ENCODE measurements around the gene SIGLEC1. TPM values are rescaled to one million over a fixed set of nuclear protein-coding genes. Genes with fewer than 3 reads are reported as not detected.

The SIGLEC1 gene
- total RNA-seq, 1 experiment from 2014 or later, result 0.17 TPM

DNA sequence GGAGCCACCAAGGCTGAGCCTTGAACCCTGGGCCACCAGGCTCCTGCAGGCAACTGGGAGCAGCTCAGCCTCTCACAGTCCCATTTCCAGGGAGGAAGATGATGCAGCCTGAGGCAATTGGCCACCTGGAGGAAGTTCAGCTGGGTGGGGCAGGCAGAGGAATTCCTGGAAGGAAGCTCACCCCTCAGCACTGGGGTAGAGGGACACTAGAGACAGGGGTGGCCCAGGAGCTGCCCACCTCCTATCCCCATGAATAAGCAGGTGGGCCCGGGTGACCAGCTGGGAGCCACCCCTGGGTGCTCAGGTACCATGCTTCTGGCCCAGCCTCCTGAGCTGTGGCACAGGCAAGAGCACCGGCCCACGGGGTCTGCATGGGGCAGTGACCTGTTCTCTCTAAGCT is 16.5 kb upstream of the SIGLEC1 start:
- CTCF ChIA-PET, result interaction anchor here (0.6 to 2.2 kb wide), 5 partner anchors 8 to 24 kb away, joined by 3 to 5 read pairs (median 3); partner anchors contain the start of gene SIGLEC1
- intact Hi-C loops (cut with micrococcal nuclease), result no loop called here
- no TSS peak for BruUV-seq (replicated peaks)

More for the DNA sequence above, 16.5 kb upstream of the SIGLEC1 start:
- 0 out of 2 replicates have a peak, but pooled peaks cover 8% of the 10 kb centered on the region for H3K27me3 ChIP-seq (ENCODE audit: insufficient read depth, low read length)
- no peaks in the 10 kb centered on the region for H3K9me2 ChIP-seq (ENCODE audit: insufficient read depth)
- ATAC-seq (no peak), DNase-seq (ENCODE audit: low read depth, low spot score) (no peak)
- no peak overlapping the region for H3K4me3 ChIP-seq (replicated peaks in 1 of 2; ENCODE audit: low read depth in 1 of 2, low read length in 2 of 2)
- POLR2A ChIA-PET, result no interaction called here
- RAD21 ChIA-PET (ENCODE audit: low non-redundant PET in 1 of 2, low total read pairs in 2 of 2, uncharacterized antibody in 2 of 2, unreplicated experiment in 2 of 2), result no interaction called here
- H3K27ac ChIP-seq (ENCODE audit: low read depth, low read length), result no peak overlapping the region
- H3K79me2 ChIP-seq (ENCODE audit: insufficient read depth, low read length), result no peaks in the 10 kb centered on the region
- no peaks in the 10 kb centered on the region for H4K20me1 ChIP-seq (ENCODE audit: insufficient read depth)
- no peak for TF ChIP-seq JUND (IDR thresholded peaks at IDR 0.05)
- no peak for TF ChIP-seq POLR2A (IDR thresholded peaks at IDR 0.05; ENCODE audit: borderline replicate concordance, extremely low read depth, insufficient read depth, insufficient read length)
- TF ChIP-seq RAD21 (IDR thresholded peaks at IDR 0.05; ENCODE audit: low read depth), result no peak
- no peak for TF ChIP-seq EZH2 (IDR thresholded peaks at IDR 0.05)
- no peak for TF ChIP-seq TCF7L2 (IDR thresholded peaks at IDR 0.05; ENCODE audit: borderline replicate concordance, extremely low read depth, insufficient read depth, insufficient read length)
- TF ChIP-seq CBX3 (IDR thresholded peaks at IDR 0.05; ENCODE audit: low read depth), result no peak
- TF ChIP-seq ZFX (IDR thresholded peaks at IDR 0.05), result no peak
- TF ChIP-seq, protein P1, sequence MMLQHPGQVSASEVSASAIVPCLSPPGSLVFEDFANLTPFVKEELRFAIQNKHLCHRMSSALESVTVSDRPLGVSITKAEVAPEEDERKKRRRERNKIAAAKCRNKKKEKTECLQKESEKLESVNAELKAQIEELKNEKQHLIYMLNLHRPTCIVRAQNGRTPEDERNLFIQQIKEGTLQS (IDR thresholded peaks at IDR 0.05), result no peak
- TF ChIP-seq SP1 (IDR thresholded peaks at IDR 0.05; ENCODE audit: low read depth), result no peak
- TF ChIP-seq, protein P2, sequence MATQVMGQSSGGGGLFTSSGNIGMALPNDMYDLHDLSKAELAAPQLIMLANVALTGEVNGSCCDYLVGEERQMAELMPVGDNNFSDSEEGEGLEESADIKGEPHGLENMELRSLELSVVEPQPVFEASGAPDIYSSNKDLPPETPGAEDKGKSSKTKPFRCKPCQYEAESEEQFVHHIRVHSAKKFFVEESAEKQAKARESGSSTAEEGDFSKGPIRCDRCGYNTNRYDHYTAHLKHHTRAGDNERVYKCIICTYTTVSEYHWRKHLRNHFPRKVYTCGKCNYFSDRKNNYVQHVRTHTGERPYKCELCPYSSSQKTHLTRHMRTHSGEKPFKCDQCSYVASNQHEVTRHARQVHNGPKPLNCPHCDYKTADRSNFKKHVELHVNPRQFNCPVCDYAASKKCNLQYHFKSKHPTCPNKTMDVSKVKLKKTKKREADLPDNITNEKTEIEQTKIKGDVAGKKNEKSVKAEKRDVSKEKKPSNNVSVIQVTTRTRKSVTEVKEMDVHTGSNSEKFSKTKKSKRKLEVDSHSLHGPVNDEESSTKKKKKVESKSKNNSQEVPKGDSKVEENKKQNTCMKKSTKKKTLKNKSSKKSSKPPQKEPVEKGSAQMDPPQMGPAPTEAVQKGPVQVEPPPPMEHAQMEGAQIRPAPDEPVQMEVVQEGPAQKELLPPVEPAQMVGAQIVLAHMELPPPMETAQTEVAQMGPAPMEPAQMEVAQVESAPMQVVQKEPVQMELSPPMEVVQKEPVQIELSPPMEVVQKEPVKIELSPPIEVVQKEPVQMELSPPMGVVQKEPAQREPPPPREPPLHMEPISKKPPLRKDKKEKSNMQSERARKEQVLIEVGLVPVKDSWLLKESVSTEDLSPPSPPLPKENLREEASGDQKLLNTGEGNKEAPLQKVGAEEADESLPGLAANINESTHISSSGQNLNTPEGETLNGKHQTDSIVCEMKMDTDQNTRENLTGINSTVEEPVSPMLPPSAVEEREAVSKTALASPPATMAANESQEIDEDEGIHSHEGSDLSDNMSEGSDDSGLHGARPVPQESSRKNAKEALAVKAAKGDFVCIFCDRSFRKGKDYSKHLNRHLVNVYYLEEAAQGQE (IDR thresholded peaks at IDR 0.05; ENCODE audit: low read depth), result no peak
- TF ChIP-seq, protein P3, sequence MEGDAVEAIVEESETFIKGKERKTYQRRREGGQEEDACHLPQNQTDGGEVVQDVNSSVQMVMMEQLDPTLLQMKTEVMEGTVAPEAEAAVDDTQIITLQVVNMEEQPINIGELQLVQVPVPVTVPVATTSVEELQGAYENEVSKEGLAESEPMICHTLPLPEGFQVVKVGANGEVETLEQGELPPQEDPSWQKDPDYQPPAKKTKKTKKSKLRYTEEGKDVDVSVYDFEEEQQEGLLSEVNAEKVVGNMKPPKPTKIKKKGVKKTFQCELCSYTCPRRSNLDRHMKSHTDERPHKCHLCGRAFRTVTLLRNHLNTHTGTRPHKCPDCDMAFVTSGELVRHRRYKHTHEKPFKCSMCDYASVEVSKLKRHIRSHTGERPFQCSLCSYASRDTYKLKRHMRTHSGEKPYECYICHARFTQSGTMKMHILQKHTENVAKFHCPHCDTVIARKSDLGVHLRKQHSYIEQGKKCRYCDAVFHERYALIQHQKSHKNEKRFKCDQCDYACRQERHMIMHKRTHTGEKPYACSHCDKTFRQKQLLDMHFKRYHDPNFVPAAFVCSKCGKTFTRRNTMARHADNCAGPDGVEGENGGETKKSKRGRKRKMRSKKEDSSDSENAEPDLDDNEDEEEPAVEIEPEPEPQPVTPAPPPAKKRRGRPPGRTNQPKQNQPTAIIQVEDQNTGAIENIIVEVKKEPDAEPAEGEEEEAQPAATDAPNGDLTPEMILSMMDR (IDR thresholded peaks at IDR 0.05 in 2 of 3, conservative IDR thresholded peaks at IDR 0.05 in 1 of 3; ENCODE audit: borderline replicate concordance in 1 of 3, insufficient read depth in 1 of 3, low read depth in 2 of 3, low read length in 2 of 3), result no peak
- TF ChIP-seq SIN3A (IDR thresholded peaks at IDR 0.05; ENCODE audit: low read depth), result no peak
- no peak for TF ChIP-seq EGR1 (IDR thresholded peaks at IDR 0.05; ENCODE audit: low read depth)
- TF ChIP-seq, protein P4, sequence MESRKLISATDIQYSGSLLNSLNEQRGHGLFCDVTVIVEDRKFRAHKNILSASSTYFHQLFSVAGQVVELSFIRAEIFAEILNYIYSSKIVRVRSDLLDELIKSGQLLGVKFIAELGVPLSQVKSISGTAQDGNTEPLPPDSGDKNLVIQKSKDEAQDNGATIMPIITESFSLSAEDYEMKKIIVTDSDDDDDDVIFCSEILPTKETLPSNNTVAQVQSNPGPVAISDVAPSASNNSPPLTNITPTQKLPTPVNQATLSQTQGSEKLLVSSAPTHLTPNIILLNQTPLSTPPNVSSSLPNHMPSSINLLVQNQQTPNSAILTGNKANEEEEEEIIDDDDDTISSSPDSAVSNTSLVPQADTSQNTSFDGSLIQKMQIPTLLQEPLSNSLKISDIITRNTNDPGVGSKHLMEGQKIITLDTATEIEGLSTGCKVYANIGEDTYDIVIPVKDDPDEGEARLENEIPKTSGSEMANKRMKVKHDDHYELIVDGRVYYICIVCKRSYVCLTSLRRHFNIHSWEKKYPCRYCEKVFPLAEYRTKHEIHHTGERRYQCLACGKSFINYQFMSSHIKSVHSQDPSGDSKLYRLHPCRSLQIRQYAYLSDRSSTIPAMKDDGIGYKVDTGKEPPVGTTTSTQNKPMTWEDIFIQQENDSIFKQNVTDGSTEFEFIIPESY (IDR thresholded peaks at IDR 0.05; ENCODE audit: extremely low read depth, insufficient replicate concordance, low read length), result no peak
- no peak for TF ChIP-seq ZNF274 (IDR thresholded peaks at IDR 0.05; ENCODE audit: low read depth, low read length)
- no peaks in the 10 kb centered on the region for H3K9me3 ChIP-seq (ENCODE audit: control insufficient read depth in 1 of 2, insufficient read depth in 1 of 2, low read depth in 1 of 2, low read length in 2 of 2)
- H3K4me2 ChIP-seq (ENCODE audit: low read length), result peak overlapping the region; percentile 16
- H2AFZ ChIP-seq (ENCODE audit: low read depth, low read length, poor library complexity, severe bottlenecking), result no peak overlapping the region
- peaks cover 3 to 25% of the 10 kb centered on the region in 2 experiments; a peak in 3 of 4 replicates for H3K4me1 ChIP-seq (ENCODE audit: control insufficient read depth in 1 of 2, insufficient read depth in 2 of 2, low read length in 2 of 2)
- H3K36me3 ChIP-seq (ENCODE audit: control insufficient read depth in 1 of 2, insufficient read depth in 2 of 2, low read length in 2 of 2), result no peaks in the 10 kb centered on the region
- no peak overlapping the region for H3K9ac ChIP-seq (ENCODE audit: low read length)
